HCT116 (cell line): Measurements from ENCODE around the gene PLEKHH2. TPM values are rescaled to one million over a fixed set of nuclear protein-coding genes. Genes with fewer than 3 reads are reported as not detected.

ENCODE experiments used
- ATAC-seq: fragments of 200-7000 bp; cut with Tn5 transposase; 2 replicates; pipeline ENCODE4 v1.9.1; 2020; ENCODE audit warnings: mild to moderate bottlenecking, moderate library complexity
- BruUV-seq: library from RNA; stranded (reverse); fragments of 400-500 nt; replicated peaks from 2 replicates; lab custom pipeline; 2021; lab: Mats Ljungman, UMichigan
- CTCF ChIA-PET: fragments of 300-600 bp; sonication (Branson Sonifier 250); formaldehyde crosslinking; loops from one replicate; lab custom pipeline; 2021; ENCODE audit warnings: antibody characterized with exemption; lab: Charles Lee
- POLR2A ChIA-PET: fragments of 300-600, 350-600 bp; sonication (Branson Sonifier 250); formaldehyde crosslinking; loops from one replicate; lab custom pipeline; 2021; ENCODE audit warnings: antibody characterized with exemption; lab: Charles Lee
- RAD21 ChIA-PET, 2 experiments: fragments of 300-600 bp; sonication (Branson Sonifier 250); formaldehyde crosslinking; loops; one replicate each; lab custom pipeline; 2023; ENCODE audit warnings: low total read pairs in 2 of 2; ENCODE audit not compliant: uncharacterized antibody in 2 of 2, unreplicated experiment in 2 of 2, low non-redundant PET in 1 of 2; lab: Charles Lee
- DNase-seq: peaks from one replicate; pipeline ENCODE4 v3.0.0-alpha.2; 2010; ENCODE audit warnings: low read depth, low spot score
- H2AFZ ChIP-seq: fragments of 200-600 bp; shearing (Covaris generic), sonication (generic); 2 replicates; pipeline ENCODE4 v1.6.1; 2017; ENCODE audit warnings: low read depth, mixed run types, mixed read lengths, antibody characterized with exemption, low read length; ENCODE audit not compliant: poor library complexity, severe bottlenecking
- H3K27ac ChIP-seq: 2 replicates; pipeline ENCODE4 v1.5.1; 2012; ENCODE audit warnings: low read depth, low read length
- H3K27me3 ChIP-seq: fragments of 200-600 bp; sonication (generic); 2 replicates; pipeline ENCODE4 v1.6.1; 2016; ENCODE audit warnings: mixed run types, low read length, mixed read lengths; ENCODE audit not compliant: insufficient read depth
- H3K36me3 ChIP-seq, 2 experiments: fragments of 200-500 bp in 1 of 2; fragments of 200-600 bp in 1 of 2; sonication (Bioruptor generic) in 1 of 2; sonication (generic) in 1 of 2; 2 replicates each; pipeline versions ENCODE4 v1.5.1 to v1.6.1; 2014 to 2016; ENCODE audit warnings: low read length in 2 of 2, inconsistent platforms in 1 of 2, mixed read lengths in 1 of 2, mixed run types in 1 of 2; ENCODE audit not compliant: insufficient read depth in 2 of 2, control insufficient read depth in 1 of 2
- H3K4me1 ChIP-seq, 2 experiments: fragments of 200-600 bp in 1 of 2; sonication (generic) in 1 of 2; 2 replicates each; pipeline versions ENCODE4 v1.5.1 to v1.6.1; 2012 to 2017; ENCODE audit warnings: low read length in 2 of 2, inconsistent platforms in 1 of 2, mild to moderate bottlenecking in 1 of 2, mixed read lengths in 1 of 2, mixed run types in 1 of 2, moderate library complexity in 1 of 2; ENCODE audit not compliant: insufficient read depth in 2 of 2, control insufficient read depth in 1 of 2
- H3K4me2 ChIP-seq: fragments of 200-600 bp; sonication (generic); 2 replicates; pipeline ENCODE4 v1.6.1; 2017; ENCODE audit warnings: mixed run types, low read length, mixed read lengths
- H3K4me3 ChIP-seq, 2 experiments: fragments of 200-600 bp in 1 of 2; sonication (generic) in 1 of 2; replicated peaks in 1 of 2; 2 replicates each; pipeline ENCODE4 v1.5.1; 2011 to 2016; ENCODE audit warnings: low read length in 2 of 2, control low read depth in 1 of 2, low read depth in 1 of 2, mild to moderate bottlenecking in 1 of 2, mixed read lengths in 1 of 2, mixed run types in 1 of 2
- H3K79me2 ChIP-seq: fragments of 200-600 bp; sonication (generic); 2 replicates; pipeline ENCODE4 v1.6.1; 2017; ENCODE audit warnings: mild to moderate bottlenecking, mixed run types, low read length, moderate library complexity, mixed read lengths; ENCODE audit not compliant: insufficient read depth
- H3K9ac ChIP-seq: fragments of 200-600 bp; sonication (generic); 2 replicates; pipeline ENCODE4 v1.6.1; 2016; ENCODE audit warnings: low read length, mixed read lengths
- H3K9me2 ChIP-seq: fragments of 200-600 bp; sonication (generic), shearing (Covaris generic); 2 replicates; pipeline ENCODE4 v1.6.1; 2017; ENCODE audit warnings: mixed run types, mild to moderate bottlenecking, moderate library complexity; ENCODE audit not compliant: insufficient read depth
- H3K9me3 ChIP-seq, 2 experiments: fragments of 200-500 bp in 1 of 2; fragments of 200-600 bp in 1 of 2; sonication (Bioruptor generic) in 1 of 2; sonication (generic) in 1 of 2; 2 replicates each; pipeline ENCODE4 v1.6.1; 2014 to 2017; ENCODE audit warnings: low read length in 2 of 2, mixed read lengths in 2 of 2, inconsistent platforms in 1 of 2, low read depth in 1 of 2, mild to moderate bottlenecking in 1 of 2, mixed run types in 1 of 2, moderate library complexity in 1 of 2; ENCODE audit not compliant: control insufficient read depth in 1 of 2, insufficient read depth in 1 of 2
- H4K20me1 ChIP-seq: fragments of 200-600 bp; sonication (generic), shearing (Covaris generic); 2 replicates; pipeline ENCODE4 v1.6.1; 2017; ENCODE audit warnings: mixed run types, mild to moderate bottlenecking, moderate library complexity; ENCODE audit not compliant: insufficient read depth
- CBX3 ChIP-seq: IDR thresholded peaks from 2 replicates; pipeline ENCODE4 v1.6.1; 2012; ENCODE audit warnings: low read depth
- CTCF ChIP-seq, 3 experiments: fragments of 200-600 bp in 1 of 3; sonication (generic) in 1 of 3; IDR thresholded peaks in 2 of 3; conservative IDR thresholded peaks in 1 of 3; 2 replicates each; pipeline ENCODE4 v1.5.1; 2012 to 2017; ENCODE audit warnings: low read depth in 2 of 3, low read length in 2 of 3, antibody characterized with exemption in 1 of 3, borderline replicate concordance in 1 of 3, control low read depth in 1 of 3, mild to moderate bottlenecking in 1 of 3, mixed read lengths in 1 of 3, mixed run types in 1 of 3, moderate library complexity in 1 of 3; ENCODE audit not compliant: insufficient read depth in 1 of 3
- EGR1 ChIP-seq: IDR thresholded peaks from 2 replicates; pipeline ENCODE4 v1.6.1; 2012; ENCODE audit warnings: low read depth
- ELF1 ChIP-seq: IDR thresholded peaks from 2 replicates; pipeline ENCODE4 v1.6.1; 2012; ENCODE audit warnings: low read depth, borderline replicate concordance
- EZH2 ChIP-seq: fragments of 200-600 bp; sonication (generic); IDR thresholded peaks from 2 replicates; pipeline ENCODE4 v1.6.1; 2017; ENCODE audit warnings: antibody characterized with exemption, mixed run types
- EZH2phosphoT487 ChIP-seq: fragments of 200-600 bp; IDR thresholded peaks from 2 replicates; pipeline ENCODE4 v1.6.1; 2018; ENCODE audit warnings: antibody characterized with exemption, borderline replicate concordance
- FOSL1 ChIP-seq: IDR thresholded peaks from 2 replicates; pipeline ENCODE4 v1.6.1; 2012; ENCODE audit warnings: low read depth
- JUND ChIP-seq: IDR thresholded peaks from 2 replicates; pipeline ENCODE4 v1.6.1; 2012
- MAX ChIP-seq: IDR thresholded peaks from 2 replicates; pipeline ENCODE4 v1.6.1; 2012
- POLR2A ChIP-seq: IDR thresholded peaks from 2 replicates; pipeline ENCODE4 v1.7.0; 2011; ENCODE audit warnings: borderline replicate concordance; ENCODE audit not compliant: insufficient read depth, insufficient read length; ENCODE audit errors: extremely low read depth
- POLR2AphosphoS5 ChIP-seq: IDR thresholded peaks from 2 replicates; pipeline ENCODE4 v1.6.1; 2011; ENCODE audit warnings: mild to moderate bottlenecking, low read depth, low read length, moderate library complexity
- RAD21 ChIP-seq: IDR thresholded peaks from 2 replicates; pipeline ENCODE4 v1.6.1; 2012; ENCODE audit warnings: low read depth, mild to moderate bottlenecking
- REST ChIP-seq: IDR thresholded peaks from 2 replicates; pipeline ENCODE4 v1.6.1; 2012; ENCODE audit warnings: low read depth
- SP1 ChIP-seq: IDR thresholded peaks from 2 replicates; pipeline ENCODE4 v1.6.1; 2012; ENCODE audit warnings: low read depth
- SRF ChIP-seq: IDR thresholded peaks from 2 replicates; pipeline ENCODE4 v1.6.1; 2012; ENCODE audit warnings: low read depth
- ZBTB33 ChIP-seq: IDR thresholded peaks from 2 replicates; pipeline ENCODE4 v1.6.1; 2011; ENCODE audit warnings: mild to moderate bottlenecking, low read length, moderate library complexity; ENCODE audit not compliant: insufficient replicate concordance; ENCODE audit errors: extremely low read depth
- ZFX ChIP-seq: fragments of 450-650 bp; IDR thresholded peaks from 2 replicates; pipeline ENCODE4 v1.6.1; 2017
- ZNF274 ChIP-seq: fragments of 200-500 bp; sonication (Bioruptor generic); IDR thresholded peaks from 2 replicates; pipeline ENCODE4 v1.6.1; 2014; ENCODE audit warnings: mild to moderate bottlenecking, low read depth, low read length, inconsistent platforms
- intact Hi-C: fragments of 100-400 bp; cut with micrococcal nuclease; formaldehyde crosslinking; loops from 2 replicates; pipeline ENCODE4 v1.10.0; 2022
- total RNA-seq: library from RNA; stranded (reverse); gene quantifications from one replicate; pipeline ENCODE4 v1.2.1, GENCODE V29; 2021; ENCODE audit not compliant: unreplicated experiment
- TF ChIP-seq, protein P1 (sequence below): IDR thresholded peaks from 2 replicates; pipeline ENCODE4 v1.6.1; 2012

PLEKHH2 gene
- total RNA-seq, 1 experiment from 2014 or later, result 7.8 TPM

DNA sequence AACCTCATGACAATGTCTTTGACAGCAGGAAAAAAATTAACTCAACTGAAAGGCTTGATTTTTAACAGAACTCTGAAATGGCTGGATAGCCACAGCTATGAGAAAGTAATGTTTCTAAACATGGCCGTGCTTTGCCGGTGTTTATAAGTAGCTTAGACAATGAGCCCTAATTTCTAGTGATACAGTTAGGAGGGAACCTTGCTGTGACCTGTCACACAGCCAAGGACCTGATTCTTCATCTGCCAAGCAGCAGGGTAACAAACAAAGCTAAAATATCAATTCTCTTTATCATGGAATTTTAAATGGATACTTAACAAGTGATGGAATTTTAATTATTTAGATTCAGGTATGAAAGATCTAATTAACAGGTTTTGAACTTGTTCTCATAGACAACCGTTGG, 112.5 kb downstream of the PLEKHH2 start:
- no peaks in the 10 kb centered on the region for H3K9me3 ChIP-seq
- no peak overlapping the region for H3K9ac ChIP-seq
- H3K27ac ChIP-seq, result no peak overlapping the region
- ATAC-seq (no peak), DNase-seq (no peak)
- BruUV-seq, result no TSS peak
- no peaks in the 10 kb centered on the region for H4K20me1 ChIP-seq
- peaks cover 6 to 7% of the 10 kb centered on the region in 2 experiments; a peak in 1 of 4 replicates for H3K4me1 ChIP-seq
- TF ChIP-seq EZH2 (no peak), EZH2phosphoT487 (no peak), ZNF274 (no peak), RAD21 (no peak), POLR2A (no peak), REST (no peak), ZFX (no peak), EGR1 (no peak), MAX (no peak), CTCF (IDR thresholded peaks at IDR 0.05 in 2 of 3, conservative IDR thresholded peaks at IDR 0.05 in 1 of 3; ENCODE audit: borderline replicate concordance in 1 of 3, insufficient read depth in 1 of 3, low read depth in 2 of 3, low read length in 2 of 3) (no peak), CBX3 (no peak), FOSL1 (no peak), JUND (no peak), ELF1 (no peak), SP1 (no peak), ZBTB33 (no peak), SRF (no peak), POLR2AphosphoS5 (no peak)
- TF ChIP-seq, protein P1, sequence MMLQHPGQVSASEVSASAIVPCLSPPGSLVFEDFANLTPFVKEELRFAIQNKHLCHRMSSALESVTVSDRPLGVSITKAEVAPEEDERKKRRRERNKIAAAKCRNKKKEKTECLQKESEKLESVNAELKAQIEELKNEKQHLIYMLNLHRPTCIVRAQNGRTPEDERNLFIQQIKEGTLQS, result no peak
- no peaks in the 10 kb centered on the region for H3K36me3 ChIP-seq
- no peak overlapping the region for H3K4me3 ChIP-seq
- H2AFZ ChIP-seq, result no peak overlapping the region
- CTCF ChIA-PET, result no interaction called here
- H3K79me2 ChIP-seq, result no peaks in the 10 kb centered on the region
- no peaks in the 10 kb centered on the region for H3K9me2 ChIP-seq
- RAD21 ChIA-PET, result no interaction called here
- no peak overlapping the region for H3K4me2 ChIP-seq
- intact Hi-C loops, result no loop called here
- no peaks in the 10 kb centered on the region for H3K27me3 ChIP-seq
- POLR2A ChIA-PET, result no interaction called here
